C4-2B (cell line): ENCODE data around the gene ACSF3.

Experiments used
- ZFX ChIP-seq: fragments of 450-650 bp; IDR thresholded peaks from 2 replicates; pipeline ENCODE4 v1.6.1; 2017
- TF ChIP-seq, protein P1 (sequence below): fragments of 450-650 bp; conservative IDR thresholded peaks from 2 replicates; pipeline ENCODE4 v1.5.1; 2017; ENCODE audit warnings: mild to moderate bottlenecking

DNA sequence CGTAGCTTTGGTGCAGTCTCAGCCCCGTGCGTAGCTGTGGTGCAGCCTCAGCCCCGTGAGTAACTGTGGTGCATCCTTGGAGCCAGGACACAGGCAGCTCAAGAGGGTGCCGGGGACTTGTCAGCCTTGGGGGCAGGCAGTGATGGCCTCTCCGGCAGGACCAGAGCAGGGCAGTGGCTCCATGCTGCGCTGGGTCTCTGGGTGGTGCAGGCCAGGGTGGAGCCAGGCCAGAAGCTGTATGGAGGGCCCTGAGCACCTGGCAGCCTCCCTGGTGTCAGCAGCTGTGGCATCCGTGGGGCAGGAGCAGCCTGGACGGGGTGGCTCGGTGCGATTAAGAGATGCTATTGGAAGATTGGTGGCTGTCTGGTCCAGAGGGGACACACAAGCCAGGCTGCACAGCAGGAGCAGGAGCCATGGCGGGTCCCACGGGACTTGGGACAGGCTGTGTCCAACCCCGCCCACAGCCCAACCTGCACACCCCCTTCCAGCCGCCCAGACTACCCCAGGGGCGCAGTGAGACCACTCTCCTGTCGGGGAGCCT lies 49.6 kb downstream of the ACSF3 start:
- TF ChIP-seq, protein P1, sequence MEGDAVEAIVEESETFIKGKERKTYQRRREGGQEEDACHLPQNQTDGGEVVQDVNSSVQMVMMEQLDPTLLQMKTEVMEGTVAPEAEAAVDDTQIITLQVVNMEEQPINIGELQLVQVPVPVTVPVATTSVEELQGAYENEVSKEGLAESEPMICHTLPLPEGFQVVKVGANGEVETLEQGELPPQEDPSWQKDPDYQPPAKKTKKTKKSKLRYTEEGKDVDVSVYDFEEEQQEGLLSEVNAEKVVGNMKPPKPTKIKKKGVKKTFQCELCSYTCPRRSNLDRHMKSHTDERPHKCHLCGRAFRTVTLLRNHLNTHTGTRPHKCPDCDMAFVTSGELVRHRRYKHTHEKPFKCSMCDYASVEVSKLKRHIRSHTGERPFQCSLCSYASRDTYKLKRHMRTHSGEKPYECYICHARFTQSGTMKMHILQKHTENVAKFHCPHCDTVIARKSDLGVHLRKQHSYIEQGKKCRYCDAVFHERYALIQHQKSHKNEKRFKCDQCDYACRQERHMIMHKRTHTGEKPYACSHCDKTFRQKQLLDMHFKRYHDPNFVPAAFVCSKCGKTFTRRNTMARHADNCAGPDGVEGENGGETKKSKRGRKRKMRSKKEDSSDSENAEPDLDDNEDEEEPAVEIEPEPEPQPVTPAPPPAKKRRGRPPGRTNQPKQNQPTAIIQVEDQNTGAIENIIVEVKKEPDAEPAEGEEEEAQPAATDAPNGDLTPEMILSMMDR: no peak
- no peak for TF ChIP-seq ZFX
